22Rv1 (cell line): ENCODE data around the gene GVQW3.

ENCODE experiments used
- ZFX ChIP-seq: fragments of 450-650 bp; IDR thresholded peaks from 2 replicates; pipeline ENCODE4 v1.6.1; 2017; ENCODE audit warnings: antibody characterized with exemption, borderline replicate concordance
- TF ChIP-seq, protein P1 (sequence below): fragments of 450-650 bp; IDR thresholded peaks from 2 replicates; pipeline ENCODE4 v1.5.1; 2017; ENCODE audit warnings: mild to moderate bottlenecking

DNA sequence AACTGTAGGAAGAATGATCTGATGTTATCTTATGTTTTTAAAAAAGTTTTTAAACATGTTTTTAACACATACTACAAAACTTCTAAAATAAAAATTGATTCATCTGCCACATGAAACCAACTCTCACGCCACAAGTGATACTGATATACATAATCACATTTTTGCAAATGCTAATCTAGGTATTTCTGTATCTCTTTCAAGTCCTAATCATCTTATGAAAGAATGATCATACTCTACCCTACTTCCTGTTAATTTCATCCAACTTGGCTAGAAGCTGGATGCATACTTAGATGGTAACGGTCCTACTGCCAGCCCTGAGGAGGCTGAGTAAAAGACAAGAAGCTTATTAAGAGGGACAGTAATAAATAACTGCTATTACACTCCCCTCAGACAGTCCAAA lies 19.3 kb upstream of the GVQW3 start:
- TF ChIP-seq, protein P1, sequence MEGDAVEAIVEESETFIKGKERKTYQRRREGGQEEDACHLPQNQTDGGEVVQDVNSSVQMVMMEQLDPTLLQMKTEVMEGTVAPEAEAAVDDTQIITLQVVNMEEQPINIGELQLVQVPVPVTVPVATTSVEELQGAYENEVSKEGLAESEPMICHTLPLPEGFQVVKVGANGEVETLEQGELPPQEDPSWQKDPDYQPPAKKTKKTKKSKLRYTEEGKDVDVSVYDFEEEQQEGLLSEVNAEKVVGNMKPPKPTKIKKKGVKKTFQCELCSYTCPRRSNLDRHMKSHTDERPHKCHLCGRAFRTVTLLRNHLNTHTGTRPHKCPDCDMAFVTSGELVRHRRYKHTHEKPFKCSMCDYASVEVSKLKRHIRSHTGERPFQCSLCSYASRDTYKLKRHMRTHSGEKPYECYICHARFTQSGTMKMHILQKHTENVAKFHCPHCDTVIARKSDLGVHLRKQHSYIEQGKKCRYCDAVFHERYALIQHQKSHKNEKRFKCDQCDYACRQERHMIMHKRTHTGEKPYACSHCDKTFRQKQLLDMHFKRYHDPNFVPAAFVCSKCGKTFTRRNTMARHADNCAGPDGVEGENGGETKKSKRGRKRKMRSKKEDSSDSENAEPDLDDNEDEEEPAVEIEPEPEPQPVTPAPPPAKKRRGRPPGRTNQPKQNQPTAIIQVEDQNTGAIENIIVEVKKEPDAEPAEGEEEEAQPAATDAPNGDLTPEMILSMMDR, result no peak
- TF ChIP-seq ZFX, result no peak
